ENCODE results near the gene TIGD1. TPM values are rescaled to one million over a fixed set of nuclear protein-coding genes. Genes with fewer than 3 reads are reported as not detected.

Gene TIGD1
- polyA plus RNA-seq, 3 donors = 1.6 to 4.1 (median 2.1) TPM

DNA sequence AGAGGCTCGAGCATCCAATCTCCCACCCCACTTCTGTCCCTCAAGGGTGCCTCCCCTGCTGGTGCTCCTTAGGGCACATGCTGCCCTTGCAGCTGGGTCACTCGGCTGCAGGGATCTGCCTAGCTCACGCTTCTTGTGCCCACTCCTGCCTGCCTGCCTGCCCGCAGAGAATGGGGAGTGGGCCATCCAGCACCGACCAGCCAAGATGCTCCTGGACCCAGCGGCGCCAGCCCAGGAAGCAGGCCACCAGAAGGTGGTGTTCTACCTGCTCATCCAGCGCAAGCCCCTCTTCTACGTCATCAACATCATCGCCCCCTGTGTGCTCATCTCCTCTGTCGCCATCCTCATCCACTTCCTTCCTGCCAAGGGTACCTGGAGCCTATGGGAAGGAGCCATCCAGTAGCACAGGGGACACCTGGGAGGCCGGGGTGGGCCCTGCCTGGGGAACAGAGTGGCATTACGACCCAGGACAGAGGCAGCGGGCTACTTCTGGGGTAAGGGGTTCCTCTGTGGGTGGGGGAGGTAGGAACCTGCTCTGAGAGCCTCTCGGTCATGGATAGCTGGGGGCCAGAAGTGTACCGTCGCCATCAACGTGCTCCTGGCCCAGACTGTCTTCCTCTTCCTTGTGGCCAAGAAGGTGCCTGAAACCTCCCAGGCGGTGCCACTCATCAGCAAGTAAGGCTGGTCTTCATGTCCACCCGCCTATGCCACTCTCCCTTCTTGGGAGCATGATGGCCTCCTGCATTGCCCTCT, 7.5 kb downstream of the TIGD1 start:
- Mint-ChIP-seq H3K27me3 (ENCODE audit: low read depth in 3 of 3) (peaks cover 5 to 13% (median 5%) of the 10 kb centered on the region in 3 donors), H3K36me3 (peaks cover 9 to 30% of the 10 kb centered on the region in 2 donors), H3K27ac (no peak overlapping the region), H3K4me1 (peaks cover 49% of the 10 kb centered on the region), H3K4me3 (no peak overlapping the region), H3K9me3 (no peaks in the 10 kb centered on the region)
- peaks cover 25% of the 10 kb centered on the region for H3K79me2 ChIP-seq (ENCODE audit: insufficient read depth, low read length)
- H2AFZ ChIP-seq (ENCODE audit: insufficient read depth, low read depth, low read length, poor library complexity, severe bottlenecking) = no peak overlapping the region
- peaks cover 0 to 12% of the 10 kb centered on the region in 2 donors for H3K36me3 ChIP-seq (replicated peaks in 1 of 2; ENCODE audit: control insufficient read depth in 1 of 2, insufficient read depth in 2 of 2, low read length in 2 of 2)
- WGBS (ENCODE audit: insufficient coverage) = 86% methylated on average over 16 of the region's 20 CpGs
- H4K20me1 ChIP-seq (ENCODE audit: insufficient read depth, low read length) = peaks cover 27% of the 10 kb centered on the region
- H3K27me3 ChIP-seq (ENCODE audit: control insufficient read depth in 2 of 2, insufficient read depth in 2 of 2, low read length in 2 of 2) = no peaks in the 10 kb centered on the region
- H3K9ac ChIP-seq (ENCODE audit: insufficient read depth, low read length, poor library complexity, severe bottlenecking) = no peak overlapping the region
- no peak for DNase-seq
- intact Hi-C loops (cut with micrococcal nuclease) = no loop called here
- TF ChIP-seq, protein P1, sequence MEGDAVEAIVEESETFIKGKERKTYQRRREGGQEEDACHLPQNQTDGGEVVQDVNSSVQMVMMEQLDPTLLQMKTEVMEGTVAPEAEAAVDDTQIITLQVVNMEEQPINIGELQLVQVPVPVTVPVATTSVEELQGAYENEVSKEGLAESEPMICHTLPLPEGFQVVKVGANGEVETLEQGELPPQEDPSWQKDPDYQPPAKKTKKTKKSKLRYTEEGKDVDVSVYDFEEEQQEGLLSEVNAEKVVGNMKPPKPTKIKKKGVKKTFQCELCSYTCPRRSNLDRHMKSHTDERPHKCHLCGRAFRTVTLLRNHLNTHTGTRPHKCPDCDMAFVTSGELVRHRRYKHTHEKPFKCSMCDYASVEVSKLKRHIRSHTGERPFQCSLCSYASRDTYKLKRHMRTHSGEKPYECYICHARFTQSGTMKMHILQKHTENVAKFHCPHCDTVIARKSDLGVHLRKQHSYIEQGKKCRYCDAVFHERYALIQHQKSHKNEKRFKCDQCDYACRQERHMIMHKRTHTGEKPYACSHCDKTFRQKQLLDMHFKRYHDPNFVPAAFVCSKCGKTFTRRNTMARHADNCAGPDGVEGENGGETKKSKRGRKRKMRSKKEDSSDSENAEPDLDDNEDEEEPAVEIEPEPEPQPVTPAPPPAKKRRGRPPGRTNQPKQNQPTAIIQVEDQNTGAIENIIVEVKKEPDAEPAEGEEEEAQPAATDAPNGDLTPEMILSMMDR (IDR thresholded peaks at IDR 0.05) = no peak
- no peaks in the 10 kb centered on the region for H3K9me3 ChIP-seq (replicated peaks in 1 of 2; ENCODE audit: control insufficient read depth in 1 of 2, insufficient read depth in 1 of 2, low read length in 2 of 2)
- H3K27ac ChIP-seq (ENCODE audit: low read depth in 1 of 2, low read length in 2 of 2) = no peak overlapping the region
- peaks cover 46 to 62% of the 10 kb centered on the region in 2 donors for H3K4me1 ChIP-seq (ENCODE audit: control insufficient read depth in 1 of 2, insufficient read depth in 2 of 2, low read length in 2 of 2)
- H3K4me3 ChIP-seq (replicated peaks in 1 of 3; ENCODE audit: low read depth in 2 of 3, low read length in 3 of 3) = no peak overlapping the region
- H3K4me2 ChIP-seq (replicated peaks; ENCODE audit: extremely low read depth, low read length, poor library complexity, severe bottlenecking) = no peak overlapping the region

- no peak overlapping the region for H3K27ac Mint-ChIP-seq
- H3K9me3 Mint-ChIP-seq = no peaks in the 10 kb centered on the region
- H3K79me2 ChIP-seq (ENCODE audit: insufficient read depth, low read length) = peaks cover 18% of the 10 kb centered on the region
- no peaks in the 10 kb centered on the region for H3K9me3 ChIP-seq (replicated peaks in 1 of 2; ENCODE audit: control insufficient read depth in 1 of 2, insufficient read depth in 1 of 2, low read length in 2 of 2)
- H4K20me1 ChIP-seq (ENCODE audit: insufficient read depth, low read length) = peaks cover 26% of the 10 kb centered on the region
- H3K4me3 Mint-ChIP-seq = no peak overlapping the region
- H3K36me3 ChIP-seq (replicated peaks in 1 of 2; ENCODE audit: control insufficient read depth in 1 of 2, insufficient read depth in 2 of 2, low read length in 2 of 2) = peaks cover 0 to 5% of the 10 kb centered on the region in 2 donors
- H3K27me3 ChIP-seq (ENCODE audit: control insufficient read depth in 2 of 2, insufficient read depth in 2 of 2, low read length in 2 of 2) = no peaks in the 10 kb centered on the region
- peaks cover 43% of the 10 kb centered on the region for H3K4me1 Mint-ChIP-seq
- TF ChIP-seq, protein P1 (IDR thresholded peaks at IDR 0.05) = no peak
- peaks cover 5 to 14% (median 7%) of the 10 kb centered on the region in 3 donors for H3K27me3 Mint-ChIP-seq (ENCODE audit: low read depth in 3 of 3)
- H3K27ac ChIP-seq (ENCODE audit: low read depth in 1 of 2, low read length in 2 of 2) = no peak overlapping the region
- H3K9ac ChIP-seq (ENCODE audit: insufficient read depth, low read length, poor library complexity, severe bottlenecking) = no peak overlapping the region
- WGBS (ENCODE audit: insufficient coverage) = 74% methylated on average over 9 of the region's 9 CpGs
- no peak overlapping the region for H3K4me2 ChIP-seq (replicated peaks; ENCODE audit: extremely low read depth, low read length, poor library complexity, severe bottlenecking)
- H3K4me3 ChIP-seq (replicated peaks in 1 of 3; ENCODE audit: low read depth in 2 of 3, low read length in 3 of 3) = no peak overlapping the region
- H3K36me3 Mint-ChIP-seq = peaks cover 9 to 25% of the 10 kb centered on the region in 2 donors
- peaks cover 46 to 59% of the 10 kb centered on the region in 2 donors for H3K4me1 ChIP-seq (ENCODE audit: control insufficient read depth in 1 of 2, insufficient read depth in 2 of 2, low read length in 2 of 2)
- DNase-seq = no peak
- no peak overlapping the region for H2AFZ ChIP-seq (ENCODE audit: insufficient read depth, low read depth, low read length, poor library complexity, severe bottlenecking)
- intact Hi-C loops (cut with micrococcal nuclease) = no loop called here
These were observed 8.2 kb downstream of the TIGD1 start for GRCh38 chr2:232541961-232542714.
